Right renal cortex interstitium (tissue), 3 donors: ENCODE data around the gene MILR1. TPM values are rescaled to one million over a fixed set of nuclear protein-coding genes. Genes with fewer than 3 reads are reported as not detected.
"Not testable (repeated sequence)": the region's sequence is repeated elsewhere in the genome, so short reads cannot be mapped to it uniquely, and the experiment has no call there.

ENCODE experiments used
- DNase-seq, 3 donors: peaks; one replicate each; pipeline ENCODE4 v3.0.0-alpha.2; 2013; ENCODE audit warnings: low read depth in 3 of 3, low spot score in 2 of 3
- polyA plus RNA-seq, 3 donors: library from polyadenylated mRNA; unstranded; fragments of 120-200 nt; gene quantifications; one replicate each; pipeline ENCODE4 v1.2.1, GENCODE V29; 2013; ENCODE audit not compliant: insufficient read length in 3 of 3

The MILR1 gene
- polyA plus RNA-seq, 3 donors = 1.7 to 3.3 (median 3.2) TPM

- DNase-seq = no peak
These were observed 17.3 kb downstream of the MILR1 start for GRCh38 chr17:64466019-64466735.

- DNase-seq = not testable (repeated sequence)
These were observed 17.9 kb downstream of the MILR1 start for GRCh38 chr17:64466834-64467233.

GRCh38 chr17:64470625-64471024, 21.7 kb downstream of the MILR1 start:
- no peak for DNase-seq

GRCh38 chr17:64471440-64471839, 22.5 kb downstream of the MILR1 start:
- no peak for DNase-seq

GRCh38 chr17:64472564-64472963, 23.6 kb downstream of the MILR1 start:
- DNase-seq = no peak

- DNase-seq = no peak
These were observed 28.9 kb downstream of the MILR1 start for GRCh38 chr17:64477849-64478248.

GRCh38 chr17:64480951-64481350, 32.0 kb downstream of the MILR1 start:
- no peak for DNase-seq

- DNase-seq = no peak
These were observed 35.5 kb downstream of the MILR1 start for GRCh38 chr17:64484380-64484779.

GRCh38 chr17:64488301-64488700, 39.4 kb downstream of the MILR1 start:
- DNase-seq = no peak

- DNase-seq = no peak
These were observed 42.3 kb downstream of the MILR1 start for GRCh38 chr17:64491034-64491860.

GRCh38 chr17:64491994-64492393, 43.1 kb downstream of the MILR1 start:
- no peak for DNase-seq

- no peak for DNase-seq
These were observed 43.7 kb downstream of the MILR1 start for GRCh38 chr17:64492481-64493109.

- no peak for DNase-seq
These were observed 45.2 kb downstream of the MILR1 start for GRCh38 chr17:64494121-64494520.

GRCh38 chr17:64495300-64495699, 46.4 kb downstream of the MILR1 start:
- DNase-seq = not testable (repeated sequence)

GRCh38 chr17:64496348-64496785, 47.5 kb downstream of the MILR1 start:
- DNase-seq = no peak

GRCh38 chr17:64496786-64497564, 48.1 kb downstream of the MILR1 start, which contains the start of gene POLG2:
Gene POLG2, minus strand, starts transcription at chr17:64497054. Its CDS starts 86 bp downstream, at chr17:64496968.
- DNase-seq = peak; percentile 75 to 85 (median 80)

GRCh38 chr17:64497565-64498035, 48.7 kb downstream of the MILR1 start:
- DNase-seq = no peak

- no peak for DNase-seq
These were observed 49.6 kb downstream of the MILR1 start for GRCh38 chr17:64498308-64499203.

GRCh38 chr17:64499805-64500486, 51.0 kb downstream of the MILR1 start:
- no peak for DNase-seq
